ENCODE measurements around the gene PTRHD1. TPM values are rescaled to one million over a fixed set of nuclear protein-coding genes. Genes with fewer than 3 reads are reported as not detected.

PTRHD1 gene
- total RNA-seq, 2 donors from 2014 or later, result 5.4 to 9.7 TPM

GRCh38 chr2:24831221-24832072 lies 38.3 kb upstream of the PTRHD1 start:
- Histone ChIP-seq H3K27me3 (replicated peaks; ENCODE audit: insufficient read depth) (no peaks in the 10 kb centered on the region), H3K27ac (no peak overlapping the region), H3K9me3 (no peaks in the 10 kb centered on the region), H3K36me3 (peaks cover 11% of the 10 kb centered on the region), H3K4me1 (ENCODE audit: control insufficient read depth in 1 of 2, low read depth in 2 of 2) (no peaks in the 10 kb centered on the region), H3K4me3 (no peak overlapping the region)
- ATAC-seq (ENCODE audit: insufficient number of reproducible peaks, low FRiP score, low read depth) (no peak), DNase-seq (ENCODE audit: low spot score) (no peak)
- TF ChIP-seq CTCF (IDR thresholded peaks at IDR 0.05), result no peak

- H3K4me3 ChIP-seq, result no peak overlapping the region
- ATAC-seq (ENCODE audit: insufficient number of reproducible peaks, low FRiP score, low read depth) (no peak), DNase-seq (ENCODE audit: low spot score) (no peak)
- peaks cover 7% of the 10 kb centered on the region for H3K36me3 ChIP-seq
- TF ChIP-seq CTCF (IDR thresholded peaks at IDR 0.05), result no peak
- H3K27ac ChIP-seq, result no peak overlapping the region
- no peaks in the 10 kb centered on the region for H3K9me3 ChIP-seq
- H3K27me3 ChIP-seq (replicated peaks; ENCODE audit: insufficient read depth), result no peaks in the 10 kb centered on the region
- H3K4me1 ChIP-seq (ENCODE audit: control insufficient read depth in 1 of 2, low read depth in 2 of 2), result no peaks in the 10 kb centered on the region
These were observed 37.6 kb upstream of the PTRHD1 start for GRCh38 chr2:24830786-24831185.

GRCh38 chr2:24830351-24830750 lies 37.2 kb upstream of the PTRHD1 start:
- ATAC-seq (ENCODE audit: insufficient number of reproducible peaks, low FRiP score, low read depth) (no peak), DNase-seq (ENCODE audit: low spot score) (no peak)
- H3K27me3 ChIP-seq (replicated peaks; ENCODE audit: insufficient read depth), result no peaks in the 10 kb centered on the region
- H3K4me1 ChIP-seq (ENCODE audit: control insufficient read depth in 1 of 2, low read depth in 2 of 2), result no peaks in the 10 kb centered on the region
- H3K9me3 ChIP-seq, result no peaks in the 10 kb centered on the region
- H3K36me3 ChIP-seq, result peaks cover 7% of the 10 kb centered on the region
- no peak for TF ChIP-seq CTCF (IDR thresholded peaks at IDR 0.05)
- H3K4me3 ChIP-seq, result no peak overlapping the region
- H3K27ac ChIP-seq, result no peak overlapping the region

GRCh38 chr2:24828238-24828996 lies 35.2 kb upstream of the PTRHD1 start:
- Histone ChIP-seq H3K27ac (no peak overlapping the region), H3K36me3 (peaks cover 2% of the 10 kb centered on the region), H3K4me1 (ENCODE audit: control insufficient read depth in 1 of 2, low read depth in 2 of 2) (no peaks in the 10 kb centered on the region), H3K4me3 (no peak overlapping the region), H3K27me3 (replicated peaks; ENCODE audit: insufficient read depth) (no peaks in the 10 kb centered on the region), H3K9me3 (no peaks in the 10 kb centered on the region)
- ATAC-seq (ENCODE audit: insufficient number of reproducible peaks, low FRiP score, low read depth) (no peak), DNase-seq (ENCODE audit: low spot score) (no peak)
- TF ChIP-seq CTCF (IDR thresholded peaks at IDR 0.05), result no peak
